ENCODE data around the gene ASF1A.

GRCh38 chr6:118872726-118873125 is 21.2 kb upstream of the ASF1A start:
- TF ChIP-seq TCF3 (IDR thresholded peaks at IDR 0.05; ENCODE audit: borderline replicate concordance, insufficient read depth, low read depth, low read length) (no peak), TAF1 (IDR thresholded peaks at IDR 0.05; ENCODE audit: borderline replicate concordance, low read depth, low read length) (no peak), SMARCA5 (IDR thresholded peaks at IDR 0.05) (no peak)
- TF ChIP-seq, protein P1, sequence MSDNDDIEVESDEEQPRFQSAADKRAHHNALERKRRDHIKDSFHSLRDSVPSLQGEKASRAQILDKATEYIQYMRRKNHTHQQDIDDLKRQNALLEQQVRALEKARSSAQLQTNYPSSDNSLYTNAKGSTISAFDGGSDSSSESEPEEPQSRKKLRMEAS (IDR thresholded peaks at IDR 0.05; ENCODE audit: low read depth, low read length), result no peak

All from GM12878 (cell line).